ENCODE measurements around the gene TMED8.

GRCh38 chr14:77337880-77338279 is 39.0 kb downstream of the TMED8 start:
- TF ChIP-seq ZKSCAN1 (IDR thresholded peaks at IDR 0.05; ENCODE audit: low read length): no peak
- no peak for TF ChIP-seq GATAD2A (CRISPR knock-in tag; IDR thresholded peaks at IDR 0.05)
